Activated CD4-positive, alpha-beta memory T cell treated with anti-CD3 and anti-CD28 coated beads for 36 hours (primary cell): ENCODE results near the gene STAT5A. TPM values are rescaled to one million over a fixed set of nuclear protein-coding genes. Genes with fewer than 3 reads are reported as not detected.
"Not testable (repeated sequence)": the region's sequence is repeated elsewhere in the genome, so short reads cannot be mapped to it uniquely, and the experiment has no call there.

Source experiments
- CTCF ChIA-PET: fragments of 350-600 bp; sonication (Branson Sonifier 250); formaldehyde crosslinking; loops from one replicate; lab custom pipeline; 2021; ENCODE audit warnings: antibody characterized with exemption, inconsistent platforms; lab: Charles Lee
- POLR2A ChIA-PET: fragments of 350-600 bp; sonication (Branson Sonifier 250); formaldehyde crosslinking; loops from one replicate; lab custom pipeline; 2021; ENCODE audit warnings: antibody characterized with exemption; lab: Charles Lee
- DNase-seq: peaks from one replicate; pipeline ENCODE4 v3.0.0-alpha.2; 2020
- H3K27ac Mint-ChIP-seq: one replicate; pipeline ENCODE4 v1.8.0; 2021; ENCODE audit warnings: mixed read lengths
- H3K27me3 Mint-ChIP-seq: one replicate; pipeline ENCODE4 v1.8.0; 2021; ENCODE audit warnings: mixed read lengths
- H3K36me3 Mint-ChIP-seq: one replicate; pipeline ENCODE4 v1.8.0; 2021; ENCODE audit warnings: mixed read lengths
- H3K4me1 Mint-ChIP-seq: one replicate; pipeline ENCODE4 v1.8.0; 2021; ENCODE audit warnings: low read depth, mixed read lengths
- H3K4me3 Mint-ChIP-seq: one replicate; pipeline ENCODE4 v1.8.0; 2021; ENCODE audit warnings: mild to moderate bottlenecking, mixed read lengths
- H3K9me3 Mint-ChIP-seq: one replicate; pipeline ENCODE4 v1.8.0; 2021; ENCODE audit warnings: mixed read lengths
- intact Hi-C: fragments of 100-400 bp; cut with micrococcal nuclease; formaldehyde crosslinking; loops from one replicate; pipeline ENCODE4 v1.15.1; 2023
- total RNA-seq, 2 experiments: library from RNA; stranded (reverse); gene quantifications; one replicate each; pipeline ENCODE4 v1.2.3, GENCODE V29; 2021

STAT5A gene
- total RNA-seq: 100 to 1,000 TPM; 211 to 215 TPM

- peaks cover 42% of the 10 kb centered on the region for H3K36me3 Mint-ChIP-seq
- H3K27ac Mint-ChIP-seq: peak within 1 kb of the TSS; percentile 94
- peaks cover 60% of the 10 kb centered on the region for H3K4me1 Mint-ChIP-seq
- CTCF ChIA-PET: interaction anchor here (0.6 to 7.9 kb wide), 11 partner anchors 10 to 93 kb away, joined by 3 to 87 read pairs (median 4); no protein-coding TSS in a partner anchor
- intact Hi-C loops: loop anchor here (1.0 to 10.0 kb wide), 7 partner anchors 11 to 387 kb away; partner anchors contain the start of genes KCNH4 and PLEKHH3
- H3K9me3 Mint-ChIP-seq: no peaks in the 10 kb centered on the region
- POLR2A ChIA-PET: interaction anchor here (0.8 to 4.6 kb wide), 13 partner anchors 10 to 289 kb away, joined by 3 to 56 read pairs (median 14); partner anchors contain the start of genes DNAJC7, GHDC, PSMC3IP and STAT3
- peak within 1 kb of the TSS; percentile 82 for H3K4me3 Mint-ChIP-seq
- H3K27me3 Mint-ChIP-seq: no peaks in the 10 kb centered on the region
- DNase-seq: peak; percentile 86
Measured at GRCh38 chr17:42287977-42288802, at the start of gene STAT5A. Gene STAT5A (plus strand): TSS chr17:42288498. CDS start chr17:42289412, 914 bp downstream.

DNA sequence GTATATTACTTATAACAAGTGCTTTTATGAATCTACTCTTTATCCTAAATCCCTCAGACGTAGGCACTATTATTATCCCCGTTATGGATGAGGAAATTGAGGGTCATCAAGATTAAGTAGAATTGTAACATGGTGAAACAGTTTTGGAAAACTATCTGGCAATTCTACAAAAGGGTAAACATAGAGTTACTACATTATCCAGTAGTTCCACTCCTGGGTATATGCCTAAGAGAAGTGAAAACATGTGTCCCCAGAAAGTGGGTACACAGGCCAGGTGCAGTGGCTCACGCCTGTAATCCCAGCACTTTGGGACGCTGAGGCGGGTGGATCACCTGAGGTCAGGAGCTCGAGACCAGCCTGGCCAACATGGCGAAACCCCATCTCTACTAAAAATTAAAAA, 48.7 kb upstream of the STAT5A start:
- ChIA-PET POLR2A (interaction anchor here (1.4 kb wide), 1 partner anchor 9 kb away, joined by 4 read pairs; no protein-coding TSS in a partner anchor), CTCF (interaction anchor here (0.6 kb wide), 1 partner anchor 17 kb away, joined by 3 read pairs; no protein-coding TSS in a partner anchor)
- DNase-seq, intact Hi-C loops, H3K4me3 Mint-ChIP-seq, H3K27me3 Mint-ChIP-seq, H3K27ac Mint-ChIP-seq, H3K9me3 Mint-ChIP-seq: not testable (repeated sequence)
- H3K4me1 Mint-ChIP-seq: peaks cover 43% of the 10 kb centered on the region
- H3K36me3 Mint-ChIP-seq: peaks cover 11% of the 10 kb centered on the region

- ChIA-PET CTCF (interaction anchor here (1.2 kb wide), 1 partner anchor 59 kb away, joined by 3 read pairs; no protein-coding TSS in a partner anchor), POLR2A (interaction anchor here (1.4 kb wide), 1 partner anchor 8 kb away, joined by 4 read pairs; no protein-coding TSS in a partner anchor)
- Mint-ChIP-seq H3K27ac (no peak overlapping the region), H3K4me1 (peaks cover 37% of the 10 kb centered on the region), H3K27me3 (no peaks in the 10 kb centered on the region), H3K4me3 (no peak overlapping the region), H3K36me3 (peaks cover 11% of the 10 kb centered on the region), H3K9me3 (no peaks in the 10 kb centered on the region)
- intact Hi-C loops: no loop called here
- no peak for DNase-seq
Measured at GRCh38 chr17:42240201-42240600, 48.1 kb upstream of the STAT5A start.

- H3K9me3 Mint-ChIP-seq, POLR2A ChIA-PET, intact Hi-C loops, H3K27ac Mint-ChIP-seq, H3K4me3 Mint-ChIP-seq, DNase-seq, H3K27me3 Mint-ChIP-seq: not testable (repeated sequence)
- CTCF ChIA-PET: interaction anchor here (1.2 kb wide), 1 partner anchor 59 kb away, joined by 3 read pairs; no protein-coding TSS in a partner anchor
- H3K36me3 Mint-ChIP-seq: peaks cover 11% of the 10 kb centered on the region
- peaks cover 36% of the 10 kb centered on the region for H3K4me1 Mint-ChIP-seq
Measured at GRCh38 chr17:42240863-42241262, 47.4 kb upstream of the STAT5A start.

DNA sequence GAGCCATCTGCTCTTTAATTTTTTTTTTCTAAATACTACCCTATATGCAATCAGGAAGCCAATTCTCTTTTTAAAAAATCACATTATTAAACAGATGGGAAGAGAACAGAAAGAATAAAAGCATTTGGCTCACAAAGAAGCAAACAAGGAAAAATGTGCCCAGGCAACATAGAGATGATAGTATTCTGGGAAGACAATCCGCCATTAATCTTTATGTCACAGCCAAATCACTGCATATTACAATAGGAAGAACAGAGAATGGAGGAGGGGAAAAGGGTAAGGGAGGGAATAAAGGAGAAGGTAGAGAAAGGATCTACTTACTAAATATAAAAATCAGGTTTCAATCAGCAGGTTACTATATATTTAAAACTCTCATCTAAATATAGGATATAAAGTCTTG, 46.4 kb upstream of the STAT5A start:
- ChIA-PET POLR2A (no interaction called here), CTCF (no interaction called here)
- H3K36me3 Mint-ChIP-seq: peaks cover 10% of the 10 kb centered on the region
- H3K4me3 Mint-ChIP-seq: no peak overlapping the region
- intact Hi-C loops: no loop called here
- no peaks in the 10 kb centered on the region for H3K9me3 Mint-ChIP-seq
- H3K27ac Mint-ChIP-seq: no peak overlapping the region
- peaks cover 38% of the 10 kb centered on the region for H3K4me1 Mint-ChIP-seq
- no peaks in the 10 kb centered on the region for H3K27me3 Mint-ChIP-seq
- DNase-seq: no peak

DNA sequence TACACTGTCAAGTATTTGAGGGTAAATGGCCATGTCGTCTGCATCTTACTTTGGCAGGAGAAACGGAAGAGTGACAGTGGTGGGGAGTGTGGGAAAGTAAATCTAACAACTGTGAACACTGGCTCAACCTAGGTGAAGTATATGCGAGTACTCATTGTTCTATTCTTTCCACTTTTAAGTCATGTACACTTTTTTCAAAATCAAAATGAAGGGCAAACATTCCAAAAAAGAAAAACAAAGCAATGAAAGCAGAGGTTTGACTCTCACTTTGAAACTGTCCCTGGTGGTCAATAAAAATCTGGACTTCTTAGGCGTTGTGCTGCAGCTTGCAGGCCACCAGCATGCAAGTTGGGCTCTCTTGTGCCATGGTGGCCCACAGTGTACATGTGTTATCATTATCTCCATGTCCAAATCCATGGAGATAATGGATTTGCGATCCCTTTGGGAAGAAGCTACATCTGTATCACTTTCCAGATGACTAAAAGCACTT, 44.8 kb upstream of the STAT5A start:
- H3K4me3 Mint-ChIP-seq: no peak overlapping the region
- H3K27ac Mint-ChIP-seq: peak overlapping the region; percentile 60
- H3K4me1 Mint-ChIP-seq: peaks cover 48% of the 10 kb centered on the region
- intact Hi-C loops: no loop called here
- DNase-seq: no peak
- no peaks in the 10 kb centered on the region for H3K9me3 Mint-ChIP-seq
- no peaks in the 10 kb centered on the region for H3K27me3 Mint-ChIP-seq
- ChIA-PET CTCF (interaction anchor here (0.7 to 2.0 kb wide), 4 partner anchors 8 to 26 kb away, joined by 3 to 8 read pairs (median 4); no protein-coding TSS in a partner anchor), POLR2A (interaction anchor here (0.6 kb wide), 2 partner anchors 11 to 27 kb away, joined by 3 read pairs; no protein-coding TSS in a partner anchor)
- peaks cover 16% of the 10 kb centered on the region for H3K36me3 Mint-ChIP-seq

GRCh38 chr17:42244116-42244515, 44.2 kb upstream of the STAT5A start:
- Mint-ChIP-seq H3K36me3 (peaks cover 18% of the 10 kb centered on the region), H3K4me1 (peaks cover 51% of the 10 kb centered on the region)
- H3K27me3 Mint-ChIP-seq, H3K4me3 Mint-ChIP-seq, H3K9me3 Mint-ChIP-seq, DNase-seq, intact Hi-C loops, H3K27ac Mint-ChIP-seq: not testable (repeated sequence)
- POLR2A ChIA-PET: interaction anchor here (0.6 kb wide), 3 partner anchors 11 to 32 kb away, joined by 3 read pairs; partner anchors contain the start of gene STAT5B
- CTCF ChIA-PET: interaction anchor here (1.0 to 2.0 kb wide), 3 partner anchors 9 to 26 kb away, joined by 3 to 8 read pairs (median 4); no protein-coding TSS in a partner anchor

DNA sequence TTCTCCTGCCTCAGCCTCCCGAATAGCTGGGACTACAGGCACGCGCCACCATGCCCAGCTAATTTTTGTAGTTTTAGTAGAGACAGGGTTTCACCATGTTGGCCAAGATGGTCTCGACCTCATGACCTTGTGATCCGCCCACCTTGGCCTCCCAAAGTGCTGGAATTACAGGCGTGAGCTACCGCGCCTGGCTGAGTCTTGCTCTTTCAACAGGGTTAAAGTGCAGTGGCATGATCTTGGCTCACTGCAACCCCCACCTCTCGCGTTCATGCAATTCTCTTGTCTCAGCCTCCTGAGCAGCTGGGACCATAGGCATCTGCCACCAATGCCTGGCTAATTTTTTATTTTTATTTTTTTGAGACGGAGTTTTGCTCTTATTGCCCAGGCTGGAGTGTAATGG, 43.1 kb upstream of the STAT5A start:
- H3K27me3 Mint-ChIP-seq, H3K9me3 Mint-ChIP-seq, H3K4me3 Mint-ChIP-seq, H3K27ac Mint-ChIP-seq, DNase-seq, intact Hi-C loops: not testable (repeated sequence)
- ChIA-PET CTCF (interaction anchor here (2.0 kb wide), 1 partner anchor 23 kb away, joined by 8 read pairs; no protein-coding TSS in a partner anchor), POLR2A (interaction anchor here (0.5 kb wide), 1 partner anchor 18 kb away, joined by 3 read pairs; no protein-coding TSS in a partner anchor)
- Mint-ChIP-seq H3K36me3 (peaks cover 21% of the 10 kb centered on the region), H3K4me1 (peaks cover 55% of the 10 kb centered on the region)

DNA sequence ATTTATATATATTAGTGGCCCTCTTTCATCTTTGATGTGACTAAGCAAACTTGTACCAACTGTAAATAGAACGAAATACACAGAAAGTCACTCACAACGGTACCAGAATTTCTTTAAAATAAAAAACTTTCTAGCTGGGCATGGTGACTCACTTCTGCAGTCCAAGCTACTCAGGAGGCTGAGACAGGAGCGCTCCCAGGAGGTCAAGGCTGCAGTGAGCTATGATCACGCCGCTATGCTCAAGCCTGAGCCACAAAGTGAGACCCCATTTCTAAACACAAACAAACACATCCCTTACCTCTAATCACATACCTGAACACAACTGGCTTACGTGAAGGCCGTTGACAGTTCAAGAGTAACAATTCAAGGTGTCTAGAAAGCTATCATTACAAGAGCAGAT, 41.8 kb upstream of the STAT5A start:
- H3K27me3 Mint-ChIP-seq: no peaks in the 10 kb centered on the region
- DNase-seq: peak; percentile 40
- peak overlapping the region; percentile 64 for H3K4me3 Mint-ChIP-seq
- H3K27ac Mint-ChIP-seq: peak overlapping the region; percentile 95
- H3K36me3 Mint-ChIP-seq: peaks cover 21% of the 10 kb centered on the region
- H3K4me1 Mint-ChIP-seq: peaks cover 58% of the 10 kb centered on the region
- POLR2A ChIA-PET: interaction anchor here (0.8 to 10.0 kb wide), 3 partner anchors 25 to 142 kb away, joined by 4 to 271 read pairs (median 56); partner anchors contain the start of genes STAT3, STAT5A and STAT5B
- CTCF ChIA-PET: interaction anchor here (0.8 to 3.2 kb wide), 13 partner anchors 10 to 226 kb away, joined by 3 to 25 read pairs (median 4); partner anchors contain the start of gene NKIRAS2
- no peaks in the 10 kb centered on the region for H3K9me3 Mint-ChIP-seq
- intact Hi-C loops: no loop called here

DNA sequence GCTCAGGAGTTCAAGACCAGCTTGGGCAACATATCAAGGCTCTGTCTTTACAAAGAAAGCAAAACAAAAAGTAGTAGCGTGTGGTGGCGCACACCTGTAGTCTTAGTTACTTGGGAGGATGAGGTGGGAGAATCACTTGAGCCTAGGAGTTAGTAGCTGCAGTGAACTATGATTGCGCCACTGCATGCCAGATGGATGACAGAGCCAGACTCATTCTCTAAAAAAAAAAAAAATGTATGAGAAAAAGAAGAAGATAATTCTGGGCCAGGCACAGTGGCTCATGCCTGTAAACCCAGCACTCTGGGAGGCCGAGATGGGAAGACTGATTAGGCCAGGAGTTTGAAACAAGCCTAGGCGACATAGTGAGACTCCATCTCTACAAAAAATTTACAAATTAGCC, 40.6 kb upstream of the STAT5A start:
- H3K27me3 Mint-ChIP-seq: no peaks in the 10 kb centered on the region
- ChIA-PET CTCF (interaction anchor here (0.7 to 3.2 kb wide), 9 partner anchors 23 to 227 kb away, joined by 3 to 25 read pairs (median 4); partner anchors contain the start of genes NKIRAS2 and STAT5A), POLR2A (interaction anchor here (0.8 to 10.0 kb wide), 3 partner anchors 24 to 95 kb away, joined by 3 to 271 read pairs (median 56); partner anchors contain the start of genes STAT5A and STAT5B)
- intact Hi-C loops: loop anchor here (1.0 to 2.0 kb wide), 2 partner anchors 41 to 141 kb away; partner anchors contain the start of genes STAT3 and STAT5A
- peak overlapping the region; percentile 95 for H3K27ac Mint-ChIP-seq
- peak; percentile 30 for DNase-seq
- H3K9me3 Mint-ChIP-seq: no peaks in the 10 kb centered on the region
- H3K4me3 Mint-ChIP-seq: peak overlapping the region; percentile 64
- peaks cover 21% of the 10 kb centered on the region for H3K36me3 Mint-ChIP-seq
- H3K4me1 Mint-ChIP-seq: peaks cover 63% of the 10 kb centered on the region
